HG02840 (cell line): ENCODE measurements around the gene MPHOSPH8.
"Not testable (repeated sequence)": the region's sequence is repeated elsewhere in the genome, so short reads cannot be mapped to it uniquely, and the experiment has no call there.

Source experiments
- ATAC-seq: cut with Tn5 transposase; IDR thresholded peaks from one replicate; pipeline ENCODE4 v1.9.1; 2021; ENCODE audit warnings: mild to moderate bottlenecking, moderate library complexity, moderate number of reproducible peaks; ENCODE audit not compliant: unreplicated experiment, low FRiP score

MPHOSPH8 gene

DNA sequence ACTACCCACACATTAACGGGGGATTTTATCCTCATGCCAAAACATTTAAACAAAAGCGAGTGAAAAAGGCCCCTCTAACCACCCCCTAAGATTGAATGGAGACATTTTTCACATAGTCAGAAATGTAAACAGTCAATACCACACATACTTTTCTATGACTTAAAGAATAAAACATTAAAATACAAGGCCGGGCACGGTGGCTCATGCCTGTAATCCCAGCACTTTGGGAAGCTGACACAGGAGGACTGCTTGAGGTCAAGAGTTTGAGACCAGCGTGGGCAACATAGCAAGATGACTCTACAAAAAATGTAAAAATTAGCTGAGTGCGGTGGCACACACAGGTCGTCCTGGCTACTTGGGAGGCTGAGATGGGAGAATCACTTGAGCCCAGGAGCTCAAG lies 47.3 kb downstream of the MPHOSPH8 start:
- no peak for ATAC-seq

DNA sequence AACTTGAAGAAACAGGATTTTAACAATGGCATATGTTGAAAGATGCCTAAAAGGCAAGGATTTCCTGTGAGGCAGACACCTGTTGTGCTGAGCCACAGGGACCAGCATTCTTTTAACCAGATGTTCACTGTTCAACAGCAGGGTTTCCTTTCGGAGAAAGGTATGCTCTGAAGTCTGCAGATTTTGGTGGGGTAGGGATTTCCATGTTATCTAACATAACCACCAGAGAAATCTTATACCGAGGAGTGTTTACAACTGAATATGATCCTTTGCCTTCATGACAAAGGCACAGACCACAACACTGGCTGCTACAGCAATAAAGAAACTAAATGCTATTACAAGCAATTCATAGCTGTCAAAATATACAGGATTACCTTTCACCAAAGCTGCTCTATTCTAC lies 48.1 kb downstream of the MPHOSPH8 start:
- no peak for ATAC-seq

DNA sequence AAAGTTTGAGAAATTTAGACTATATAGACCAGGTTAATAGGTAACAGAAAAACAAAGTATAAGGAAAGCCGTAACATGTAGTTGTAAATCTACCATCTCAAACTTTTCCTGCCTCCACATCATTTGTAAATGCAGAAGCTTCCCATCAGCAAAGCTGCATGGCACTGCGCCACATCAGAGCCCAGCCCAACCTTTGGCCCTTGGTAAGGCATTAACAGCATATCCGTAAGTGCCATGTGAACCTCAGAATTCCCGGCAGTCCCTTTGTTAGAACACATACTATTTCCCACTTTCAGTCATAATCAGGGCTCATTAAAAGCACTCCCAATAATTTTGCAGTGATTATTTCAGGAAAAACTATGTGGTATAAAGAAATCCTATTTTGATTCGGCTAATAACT lies 51.6 kb downstream of the MPHOSPH8 start:
- no peak for ATAC-seq

- ATAC-seq = no peak
Measured at GRCh38 chr13:19685437-19685836, 52.0 kb downstream of the MPHOSPH8 start.

- not testable (repeated sequence) for ATAC-seq
Measured at GRCh38 chr13:19691447-19691846, 58.0 kb downstream of the MPHOSPH8 start.

DNA sequence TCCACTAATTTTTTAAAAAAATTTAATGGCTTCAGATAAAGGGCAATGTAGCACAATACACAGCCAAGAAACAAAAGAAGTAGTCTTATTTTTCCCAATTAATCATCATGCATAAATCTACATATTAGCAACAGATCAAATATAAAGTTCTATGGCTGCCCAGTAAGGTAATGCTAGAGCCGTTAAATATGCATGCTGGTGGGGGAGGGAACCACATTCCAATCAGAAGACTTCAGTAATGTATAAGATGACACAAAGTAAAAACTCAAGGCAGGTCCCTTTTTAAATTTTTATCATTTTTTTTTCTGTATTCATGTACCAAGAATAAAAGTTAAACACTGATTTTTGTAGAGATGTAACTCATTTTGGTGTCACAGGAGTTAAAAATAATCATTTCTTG lies 62.0 kb downstream of the MPHOSPH8 start:
- no peak for ATAC-seq

DNA sequence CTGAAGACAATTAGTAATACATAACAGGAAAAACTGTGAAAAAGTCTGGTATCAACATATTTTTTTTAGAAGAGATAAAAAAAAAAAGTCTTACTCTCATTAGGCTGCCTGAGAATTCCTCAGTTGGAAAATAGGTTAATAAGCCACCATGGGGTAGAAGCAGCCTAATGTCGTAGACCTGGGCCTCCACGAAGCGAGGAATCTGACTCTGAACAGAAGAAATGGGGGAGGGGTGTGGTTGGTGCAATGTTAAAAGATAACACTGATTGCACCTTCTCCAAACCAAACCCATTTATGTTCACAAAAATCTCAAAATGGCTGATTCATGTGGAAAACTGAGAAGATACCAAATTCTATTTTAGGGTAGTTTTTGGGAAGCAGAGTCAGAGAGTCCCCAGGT lies 62.4 kb downstream of the MPHOSPH8 start:
- ATAC-seq = no peak

- ATAC-seq = not testable (repeated sequence)
Measured at GRCh38 chr13:19700963-19701362, 67.5 kb downstream of the MPHOSPH8 start.

DNA sequence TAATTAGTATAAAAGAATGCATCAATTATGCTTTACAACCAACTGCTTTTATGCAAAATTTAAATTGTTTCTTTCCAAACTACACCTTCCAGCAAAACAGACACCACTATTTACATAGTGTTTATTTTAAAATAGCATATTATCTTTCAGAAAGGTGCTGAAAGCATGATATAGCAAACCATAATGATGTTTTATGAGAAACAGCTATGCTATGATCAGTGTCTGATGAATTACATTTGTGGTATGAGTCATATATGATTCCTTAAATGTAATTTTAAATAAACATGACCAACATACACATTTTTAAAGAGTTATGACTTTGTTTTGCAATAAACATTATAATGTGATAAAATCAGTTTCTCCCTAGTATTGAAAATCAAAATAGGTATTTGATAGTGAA lies 68.2 kb downstream of the MPHOSPH8 start:
- not testable (repeated sequence) for ATAC-seq

GRCh38 chr13:19704256-19704655 lies 70.8 kb downstream of the MPHOSPH8 start:
- not testable (repeated sequence) for ATAC-seq

DNA sequence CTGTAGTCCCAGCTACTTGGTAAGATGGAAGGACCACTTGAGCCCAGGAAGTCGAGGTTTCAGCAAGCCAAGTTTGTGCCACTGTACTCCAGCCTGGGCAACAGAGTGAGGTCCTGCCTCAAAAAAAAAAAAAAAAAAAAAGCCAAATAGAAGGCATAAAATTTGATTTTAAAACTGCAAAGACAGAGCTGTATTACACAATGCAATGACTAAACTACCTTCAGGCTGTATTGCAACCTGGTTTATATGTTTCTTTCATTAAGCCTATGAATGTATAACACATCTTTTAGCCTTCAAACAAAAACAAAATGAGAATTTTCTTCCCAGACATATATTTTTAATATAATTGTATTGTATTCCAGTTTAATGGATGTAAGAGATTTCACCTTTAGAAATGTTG lies 75.6 kb downstream of the MPHOSPH8 start:
- not testable (repeated sequence) for ATAC-seq

DNA sequence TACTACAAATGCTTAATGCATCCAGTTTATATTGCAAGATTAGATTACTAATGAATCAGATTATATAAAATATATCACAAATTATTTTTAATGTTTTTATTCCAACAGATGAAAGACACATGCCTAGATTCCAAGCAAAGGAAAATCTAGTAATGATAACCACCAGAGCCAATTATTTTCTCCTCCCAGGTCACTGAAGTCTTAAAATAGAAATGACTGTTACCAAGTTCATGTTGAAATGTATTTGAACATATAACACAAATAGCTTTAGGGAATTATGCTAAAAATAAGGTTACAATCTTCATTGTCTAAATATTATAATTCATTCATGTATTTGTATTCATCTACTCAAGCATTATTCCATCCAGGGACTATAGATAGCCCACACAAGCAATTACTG lies 76.3 kb downstream of the MPHOSPH8 start:
- ATAC-seq = not testable (repeated sequence)

- no peak for ATAC-seq
Measured at GRCh38 chr13:19713186-19713965, 79.9 kb downstream of the MPHOSPH8 start.

- ATAC-seq = no peak
Measured at GRCh38 chr13:19720039-19720438, 86.6 kb downstream of the MPHOSPH8 start.
